ENCODE measurements around the gene ABI1.

Gene ABI1

GRCh38 chr10:26854524-26854923 is 6.2 kb downstream of the ABI1 start:
- no peak for DNase-seq

- no peak for DNase-seq
Observed at GRCh38 chr10:26844396-26844975, 16.3 kb downstream of the ABI1 start.

- DNase-seq = no peak
Observed at GRCh38 chr10:26843736-26844135, 17.0 kb downstream of the ABI1 start.

GRCh38 chr10:26841733-26842317 is 18.9 kb downstream of the ABI1 start:
- DNase-seq = no peak

GRCh38 chr10:26840938-26841732 is 19.6 kb downstream of the ABI1 start:
- no peak for DNase-seq

GRCh38 chr10:26839966-26840627 is 20.7 kb downstream of the ABI1 start:
- no peak for DNase-seq

GRCh38 chr10:26837139-26837538 is 23.6 kb downstream of the ABI1 start:
- peak; percentile 82 for DNase-seq

- no peak for DNase-seq
Observed at GRCh38 chr10:26835025-26835424, 25.7 kb downstream of the ABI1 start.

GRCh38 chr10:26832960-26833359 is 27.8 kb downstream of the ABI1 start:
- DNase-seq = no peak

GRCh38 chr10:26831936-26832335 is 28.8 kb downstream of the ABI1 start:
- DNase-seq = peak; percentile 16

GRCh38 chr10:26829810-26830515 is 30.8 kb downstream of the ABI1 start:
- peak; percentile 75 for DNase-seq

GRCh38 chr10:26824015-26824690 is 36.6 kb downstream of the ABI1 start:
- no peak for DNase-seq

- DNase-seq = no peak
Observed at GRCh38 chr10:26821699-26822570, 38.8 kb downstream of the ABI1 start.

GRCh38 chr10:26815500-26815899 is 45.3 kb downstream of the ABI1 start:
- DNase-seq = no peak

GRCh38 chr10:26810435-26811026 is 50.2 kb downstream of the ABI1 start:
- no peak for DNase-seq

GRCh38 chr10:26809973-26810372 is 50.8 kb downstream of the ABI1 start:
- no peak for DNase-seq

- DNase-seq = peak; percentile 58
Observed at GRCh38 chr10:26807532-26807931, 53.2 kb downstream of the ABI1 start.

- DNase-seq = no peak
Observed at GRCh38 chr10:26806557-26806956, 54.2 kb downstream of the ABI1 start.

GRCh38 chr10:26805567-26806245 is 55.1 kb downstream of the ABI1 start:
- DNase-seq = no peak

Data from MV-4-11 (cell line).